ENCODE measurements around the gene HDHD3.
"Not testable (repeated sequence)": the region's sequence is repeated elsewhere in the genome, so short reads cannot be mapped to it uniquely, and the experiment has no call there.

Gene HDHD3

DNA sequence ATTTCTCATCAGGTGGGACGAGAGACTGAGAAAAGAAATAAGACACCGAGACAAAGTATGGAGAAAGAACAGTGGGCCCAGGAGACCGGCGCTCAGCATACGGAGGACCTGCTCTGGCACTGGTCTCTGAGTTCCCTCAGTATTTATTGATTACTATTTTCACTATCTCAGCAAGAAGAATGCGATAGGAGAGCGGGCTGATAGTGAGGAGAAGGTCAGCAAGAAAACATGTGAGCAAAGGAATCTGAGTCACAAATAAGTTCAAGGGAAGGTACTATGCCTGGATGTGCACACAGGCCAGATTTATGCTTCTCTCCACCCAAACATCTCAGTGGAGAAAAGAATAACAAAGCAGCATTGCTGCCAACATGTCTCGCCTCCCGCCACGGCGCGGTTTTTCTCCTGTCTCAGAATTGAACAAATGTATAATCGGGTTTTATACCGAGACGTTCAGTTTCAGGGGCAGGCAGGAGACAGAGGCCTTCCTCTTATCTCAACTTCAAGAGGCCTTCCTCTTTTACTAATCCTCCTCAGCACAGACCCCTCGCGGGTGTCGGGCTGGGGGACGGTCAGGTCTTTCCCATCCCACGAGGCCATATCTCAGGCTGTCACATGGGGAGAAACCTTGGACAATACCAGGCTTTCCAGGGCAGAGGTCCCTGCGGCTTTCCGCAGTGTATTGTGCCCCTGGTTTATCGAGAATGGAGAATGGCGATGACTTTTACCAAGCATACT, 2.5 kb upstream of the HDHD3 start:
- not testable (repeated sequence) for H3K4me3 Mint-ChIP-seq, H3K27me3 Mint-ChIP-seq, H3K27ac Mint-ChIP-seq, H3K9me3 Mint-ChIP-seq, DNase-seq
- Mint-ChIP-seq H3K4me1 (ENCODE audit: low read depth) (peaks cover 21% of the 10 kb centered on the region), H3K36me3 (ENCODE audit: low read depth) (peaks cover 17% of the 10 kb centered on the region)

DNA sequence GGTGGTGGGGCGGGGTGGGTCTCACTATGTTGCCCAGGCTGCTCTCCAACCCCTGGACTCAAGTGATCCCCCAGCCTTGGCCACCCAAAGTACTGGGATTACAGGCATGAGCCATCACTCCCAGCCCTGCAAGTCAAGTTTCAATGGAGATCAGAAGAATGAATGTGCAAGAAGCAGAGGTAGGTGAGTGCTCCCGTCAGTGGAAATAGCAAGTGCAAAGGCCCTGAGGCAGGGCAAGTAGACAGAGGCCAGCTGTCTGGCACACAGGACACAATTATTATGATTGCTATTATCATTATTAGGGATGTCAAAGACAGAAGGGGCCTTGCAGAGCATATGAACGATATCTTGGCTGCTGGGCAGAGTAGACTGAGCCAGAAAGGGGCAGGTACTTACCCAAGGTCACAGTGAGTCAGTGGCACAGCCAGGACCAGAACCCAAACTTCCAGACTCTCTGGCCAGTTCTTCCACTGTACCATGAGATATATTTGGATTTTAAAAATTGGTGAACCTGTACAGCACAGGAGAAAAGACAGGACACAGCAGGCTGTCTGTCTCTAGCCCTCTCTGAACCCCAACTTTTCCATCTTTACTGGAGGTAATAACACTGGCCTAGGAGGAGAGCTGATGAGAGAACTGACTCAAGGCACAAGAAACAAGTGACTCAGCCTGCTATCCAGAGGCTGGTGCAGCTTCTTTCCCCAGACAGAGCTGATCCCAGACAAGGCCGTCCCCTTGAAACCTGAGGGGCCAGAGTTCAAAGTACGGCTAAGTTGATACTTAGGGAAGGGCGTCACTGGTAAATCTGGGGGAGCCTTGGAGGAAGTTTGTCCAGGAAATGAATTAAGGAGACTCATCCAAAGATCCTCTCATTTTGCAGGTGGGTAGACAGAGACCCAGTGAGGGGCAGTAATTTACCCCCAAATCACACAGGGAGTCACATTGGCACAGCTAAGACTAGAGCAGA, 1.4 kb downstream of the HDHD3 start:
- Mint-ChIP-seq H3K4me3 (peak overlapping the region; percentile 84), H3K36me3 (ENCODE audit: low read depth) (peaks cover 30% of the 10 kb centered on the region), H3K4me1 (ENCODE audit: low read depth) (peaks cover 17% of the 10 kb centered on the region), H3K27me3 (no peaks in the 10 kb centered on the region), H3K9me3 (no peaks in the 10 kb centered on the region), H3K27ac (peak overlapping the region; percentile 89)
- no peak for DNase-seq

DNA sequence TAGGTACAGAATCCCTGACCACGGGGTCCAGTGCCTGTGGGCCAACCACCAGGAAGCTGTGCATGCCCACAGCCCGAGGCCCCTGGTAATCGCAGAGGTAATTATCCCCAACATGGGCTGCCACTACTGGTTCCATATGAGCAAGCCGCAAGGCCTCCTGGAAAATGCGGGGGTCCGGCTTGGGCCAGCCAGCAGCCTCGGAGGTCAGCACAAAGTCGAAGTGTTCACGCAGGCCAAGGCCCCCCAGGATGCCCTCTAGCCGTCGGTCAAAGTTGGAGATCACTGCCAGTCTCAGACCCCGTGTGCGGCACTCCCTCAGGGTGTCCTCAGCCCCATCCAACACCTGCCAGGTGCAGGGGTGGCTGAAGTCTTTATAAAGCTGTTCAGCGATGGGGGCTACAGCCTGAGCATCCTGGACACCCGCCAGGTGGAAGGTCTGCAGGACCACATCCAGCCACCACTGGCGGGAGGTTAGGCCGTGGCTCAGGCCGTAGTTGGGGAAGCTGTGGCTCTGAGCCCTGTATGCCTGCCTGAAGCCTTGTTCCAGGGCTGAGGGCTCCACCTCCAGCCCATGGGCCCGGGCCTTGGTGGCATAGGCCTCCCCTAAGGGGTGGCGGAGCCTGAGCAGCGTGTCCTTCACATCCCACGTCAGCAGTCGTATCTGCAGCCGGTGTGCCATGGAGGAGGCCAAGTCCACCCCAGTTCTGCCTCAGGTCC, 3.0 kb downstream of the HDHD3 start:
- H3K27me3 Mint-ChIP-seq: no peaks in the 10 kb centered on the region
- H3K4me3 Mint-ChIP-seq: no peak overlapping the region
- no peaks in the 10 kb centered on the region for H3K9me3 Mint-ChIP-seq
- peaks cover 17% of the 10 kb centered on the region for H3K4me1 Mint-ChIP-seq (ENCODE audit: low read depth)
- peaks cover 30% of the 10 kb centered on the region for H3K36me3 Mint-ChIP-seq (ENCODE audit: low read depth)
- H3K27ac Mint-ChIP-seq: no peak overlapping the region
- DNase-seq: no peak

DNA sequence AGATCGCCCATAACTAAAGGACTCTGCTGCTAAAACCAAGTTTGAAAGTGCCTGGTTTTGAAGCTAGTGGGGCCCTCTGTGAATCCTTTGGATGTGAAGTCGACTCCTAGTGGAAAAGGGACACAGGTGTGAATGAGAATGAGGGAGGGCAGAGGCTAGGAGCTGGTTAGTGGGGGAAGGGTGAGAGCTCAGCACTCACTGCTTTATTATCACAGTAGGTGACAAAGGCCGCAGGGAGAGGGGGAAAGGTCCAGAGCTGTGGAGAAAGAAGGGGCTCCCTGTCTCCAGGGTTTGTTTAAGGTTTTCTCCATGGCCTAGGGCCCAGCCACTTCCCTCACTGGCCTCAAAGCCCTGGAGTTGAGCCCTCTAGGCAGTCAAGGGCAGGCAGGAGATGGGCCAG, 3.5 kb downstream of the HDHD3 start:
- H3K27ac Mint-ChIP-seq: no peak overlapping the region
- no peak for DNase-seq
- H3K27me3 Mint-ChIP-seq: no peaks in the 10 kb centered on the region
- no peak overlapping the region for H3K4me3 Mint-ChIP-seq
- peaks cover 30% of the 10 kb centered on the region for H3K36me3 Mint-ChIP-seq (ENCODE audit: low read depth)
- H3K9me3 Mint-ChIP-seq: no peaks in the 10 kb centered on the region
- peaks cover 17% of the 10 kb centered on the region for H3K4me1 Mint-ChIP-seq (ENCODE audit: low read depth)

DNA sequence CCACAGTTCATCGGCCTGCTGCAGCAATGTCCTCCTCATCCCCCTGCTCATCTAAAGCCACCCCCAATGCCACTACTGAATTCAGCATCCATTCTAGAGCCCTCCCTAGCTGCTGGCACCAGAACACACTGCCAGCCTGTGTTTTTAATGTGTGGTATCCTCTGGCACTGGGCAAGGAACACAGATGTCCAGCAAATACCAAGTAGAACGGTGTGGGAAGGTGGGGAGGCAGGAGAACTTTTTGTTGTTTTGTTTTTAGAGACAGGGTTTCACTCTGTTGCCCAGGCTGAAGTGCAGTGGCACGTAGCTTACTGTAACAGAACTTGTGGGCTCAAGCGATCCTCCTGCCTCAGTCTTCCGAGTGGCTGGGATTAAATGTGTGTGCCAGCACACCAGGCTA, 4.7 kb downstream of the HDHD3 start:
- no peak for DNase-seq
- Mint-ChIP-seq H3K4me1 (ENCODE audit: low read depth) (peaks cover 15% of the 10 kb centered on the region), H3K4me3 (no peak overlapping the region), H3K27ac (no peak overlapping the region), H3K9me3 (no peaks in the 10 kb centered on the region), H3K36me3 (ENCODE audit: low read depth) (peaks cover 30% of the 10 kb centered on the region), H3K27me3 (no peaks in the 10 kb centered on the region)

DNA sequence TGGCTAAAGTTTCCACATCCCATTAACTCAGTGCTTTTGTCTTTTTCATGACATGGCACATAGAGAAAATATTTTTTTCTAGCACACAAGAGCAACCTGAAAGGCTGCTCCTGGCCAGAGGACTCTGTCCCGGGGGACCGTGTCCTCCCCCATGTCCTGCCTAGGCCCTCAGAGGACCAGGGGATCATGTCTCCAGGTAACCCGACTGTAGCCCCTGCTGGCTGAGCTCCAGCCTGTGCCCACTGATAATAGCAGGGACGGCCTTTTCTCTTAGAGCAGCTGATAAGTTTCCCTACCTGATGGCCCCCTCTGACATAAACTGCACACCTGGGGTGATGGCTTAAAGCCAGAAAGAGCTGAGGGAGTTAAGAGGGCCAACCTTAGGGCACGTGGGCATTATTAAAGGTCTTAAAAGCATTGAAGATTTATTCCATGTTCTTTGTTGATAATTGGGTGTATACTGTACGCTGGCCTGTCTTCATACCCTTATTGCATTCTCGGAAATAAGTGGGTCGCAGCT, 5.9 kb downstream of the HDHD3 start:
- Mint-ChIP-seq H3K36me3 (ENCODE audit: low read depth) (peaks cover 29% of the 10 kb centered on the region), H3K27ac (no peak overlapping the region), H3K9me3 (no peaks in the 10 kb centered on the region), H3K27me3 (no peaks in the 10 kb centered on the region), H3K4me1 (ENCODE audit: low read depth) (peaks cover 13% of the 10 kb centered on the region), H3K4me3 (no peak overlapping the region)
- no peak for DNase-seq

DNA sequence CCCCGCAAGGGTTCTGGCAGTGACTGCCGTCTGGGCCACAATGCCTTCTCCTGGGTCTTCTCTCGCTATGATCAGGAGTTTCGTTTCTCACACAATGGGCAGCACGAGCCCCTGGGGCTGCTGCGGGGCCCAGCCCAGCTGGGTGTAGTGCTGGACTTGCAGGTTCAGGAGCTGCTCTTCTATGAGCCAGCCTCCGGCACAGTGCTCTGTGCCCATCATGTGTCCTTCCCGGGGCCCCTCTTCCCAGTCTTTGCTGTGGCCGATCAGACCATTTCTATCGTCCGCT, 7.0 kb downstream of the HDHD3 start:
- H3K27me3 Mint-ChIP-seq: no peaks in the 10 kb centered on the region
- no peak overlapping the region for H3K27ac Mint-ChIP-seq
- no peak overlapping the region for H3K4me3 Mint-ChIP-seq
- peaks cover 18% of the 10 kb centered on the region for H3K36me3 Mint-ChIP-seq (ENCODE audit: low read depth)
- no peak for DNase-seq
- peaks cover 2% of the 10 kb centered on the region for H3K4me1 Mint-ChIP-seq (ENCODE audit: low read depth)
- no peaks in the 10 kb centered on the region for H3K9me3 Mint-ChIP-seq

DNA sequence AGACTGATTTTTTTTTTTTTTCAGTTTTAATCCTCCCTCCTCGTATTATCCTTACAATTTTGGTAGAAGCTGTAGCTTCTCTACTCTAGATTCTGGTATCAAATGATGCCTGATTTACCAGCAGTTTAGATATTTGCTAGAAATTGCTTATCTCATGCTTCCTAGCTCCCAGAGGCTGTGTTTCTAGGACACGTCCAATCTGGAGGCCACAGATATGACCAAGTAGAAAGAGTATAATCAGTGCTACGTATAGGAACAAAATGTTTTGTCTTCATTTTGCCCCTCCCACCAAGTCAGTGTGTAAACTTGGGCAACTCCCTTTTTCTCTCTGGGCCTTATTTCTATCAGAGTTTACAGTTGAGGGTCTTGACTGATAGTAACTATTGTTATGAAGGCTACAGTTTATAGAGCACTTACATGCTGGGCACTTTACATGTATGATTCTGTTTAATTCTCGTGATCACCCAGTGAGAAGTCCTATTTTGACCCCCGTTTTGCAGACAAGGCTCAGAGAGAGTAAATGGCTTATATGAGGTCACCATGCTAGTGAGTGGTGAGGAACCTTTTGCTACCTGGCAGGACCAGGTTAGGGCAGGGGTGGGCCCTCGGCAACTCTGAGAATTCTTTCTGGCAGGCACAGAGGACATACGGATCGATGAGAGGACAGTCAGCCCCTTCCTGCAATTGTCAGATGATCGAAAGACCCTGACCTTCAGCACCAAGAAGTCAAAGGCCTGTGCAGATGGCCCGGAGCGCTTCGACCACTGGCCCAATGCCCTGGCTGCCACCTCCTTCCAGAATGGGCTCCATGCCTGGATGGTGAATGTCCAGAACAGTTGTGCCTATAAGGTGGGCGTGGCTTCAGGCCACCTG, 7.6 kb downstream of the HDHD3 start:
- H3K36me3 Mint-ChIP-seq (ENCODE audit: low read depth): peaks cover 13% of the 10 kb centered on the region
- H3K27me3 Mint-ChIP-seq: no peaks in the 10 kb centered on the region
- no peaks in the 10 kb centered on the region for H3K9me3 Mint-ChIP-seq
- H3K4me1 Mint-ChIP-seq (ENCODE audit: low read depth): peaks cover under 1% of the 10 kb centered on the region
- no peak overlapping the region for H3K27ac Mint-ChIP-seq
- no peak for DNase-seq
- H3K4me3 Mint-ChIP-seq: no peak overlapping the region

DNA sequence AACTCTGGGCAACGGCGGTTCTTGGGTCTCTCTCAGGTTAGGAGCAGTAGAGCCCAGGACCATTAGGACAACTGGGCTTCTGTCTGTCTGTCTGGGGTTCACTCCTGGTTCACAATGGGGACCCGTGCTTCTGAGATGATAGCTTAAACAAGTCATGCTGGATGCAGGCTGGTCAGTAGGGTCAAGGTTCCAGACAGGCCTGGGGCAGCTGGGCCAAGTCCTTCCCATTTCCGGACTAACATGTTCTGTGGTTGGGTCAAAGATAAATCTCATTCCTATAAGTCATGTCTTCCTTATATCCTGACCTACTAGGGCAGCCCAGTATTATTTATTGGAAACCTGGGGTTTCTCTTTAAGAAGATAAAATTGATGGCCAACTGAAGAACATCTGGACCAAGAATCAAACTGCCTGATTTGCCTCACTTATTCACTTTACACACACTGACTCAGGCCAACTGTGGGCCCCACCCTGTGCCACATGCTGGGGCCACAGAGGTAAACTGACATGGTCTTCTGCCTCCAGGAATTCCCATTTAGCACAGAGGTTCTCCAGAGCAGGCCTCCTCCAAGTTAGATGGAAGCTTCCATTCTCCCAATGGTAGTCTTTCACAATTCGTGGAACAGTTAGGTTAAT, 8.3 kb downstream of the HDHD3 start:
- Mint-ChIP-seq H3K27ac (no peak overlapping the region), H3K9me3 (no peaks in the 10 kb centered on the region), H3K4me3 (no peak overlapping the region), H3K4me1 (ENCODE audit: low read depth) (peaks cover 3% of the 10 kb centered on the region), H3K27me3 (no peaks in the 10 kb centered on the region), H3K36me3 (ENCODE audit: low read depth) (peaks cover 6% of the 10 kb centered on the region)
- DNase-seq: no peak

DNA sequence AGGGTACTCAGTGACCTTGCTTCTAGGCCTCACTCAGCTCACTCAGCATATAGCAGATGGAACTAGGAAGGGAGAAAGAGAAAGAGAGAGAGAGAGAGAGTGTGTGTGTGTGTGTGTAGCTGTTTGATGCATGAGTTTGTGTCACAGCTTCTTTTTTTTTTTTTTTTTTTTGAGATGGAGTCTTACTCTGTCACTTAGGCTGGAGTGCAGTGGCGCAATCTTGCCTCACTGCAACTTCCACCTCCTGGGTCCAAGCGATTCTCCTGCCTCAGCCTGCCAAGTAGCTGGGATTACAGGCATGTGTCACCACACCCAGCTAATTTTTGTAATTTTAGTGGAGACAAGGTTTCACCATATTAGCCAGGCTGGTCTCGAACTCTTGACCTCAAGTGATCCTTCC, 11.1 kb downstream of the HDHD3 start:
- H3K27ac Mint-ChIP-seq, H3K27me3 Mint-ChIP-seq, DNase-seq: not testable (repeated sequence)

DNA sequence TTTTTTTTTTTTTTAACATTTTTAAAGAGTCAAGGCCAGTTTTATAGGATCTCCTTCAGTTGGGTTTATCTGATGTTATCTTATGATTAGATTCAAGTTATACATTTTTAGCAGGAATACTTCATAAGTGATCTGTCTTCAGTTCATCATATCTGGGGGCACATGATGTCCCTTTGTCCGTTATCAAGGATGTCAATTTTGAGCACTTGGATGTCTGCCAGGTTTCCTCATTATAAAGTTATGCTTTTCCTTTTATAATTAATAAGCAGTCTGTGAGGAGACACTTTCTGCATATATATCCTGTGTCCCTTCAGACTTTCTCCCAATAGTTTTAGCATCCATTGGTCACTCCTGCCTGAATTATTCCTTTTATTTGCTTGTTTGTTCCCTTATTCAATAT, 11.8 kb downstream of the HDHD3 start:
- H3K4me3 Mint-ChIP-seq: no peak overlapping the region
- peaks cover 14% of the 10 kb centered on the region for H3K4me1 Mint-ChIP-seq (ENCODE audit: low read depth)
- no peaks in the 10 kb centered on the region for H3K27me3 Mint-ChIP-seq
- H3K27ac Mint-ChIP-seq: no peak overlapping the region
- DNase-seq: no peak
- H3K9me3 Mint-ChIP-seq: no peaks in the 10 kb centered on the region
- no peaks in the 10 kb centered on the region for H3K36me3 Mint-ChIP-seq (ENCODE audit: low read depth)

More for the DNA sequence above, 11.1 kb downstream of the HDHD3 start:
- H3K9me3 Mint-ChIP-seq; H3K36me3 Mint-ChIP-seq (ENCODE audit: low read depth); H3K4me3 Mint-ChIP-seq: not testable (repeated sequence)
- peaks cover 14% of the 10 kb centered on the region for H3K4me1 Mint-ChIP-seq (ENCODE audit: low read depth)

DNA sequence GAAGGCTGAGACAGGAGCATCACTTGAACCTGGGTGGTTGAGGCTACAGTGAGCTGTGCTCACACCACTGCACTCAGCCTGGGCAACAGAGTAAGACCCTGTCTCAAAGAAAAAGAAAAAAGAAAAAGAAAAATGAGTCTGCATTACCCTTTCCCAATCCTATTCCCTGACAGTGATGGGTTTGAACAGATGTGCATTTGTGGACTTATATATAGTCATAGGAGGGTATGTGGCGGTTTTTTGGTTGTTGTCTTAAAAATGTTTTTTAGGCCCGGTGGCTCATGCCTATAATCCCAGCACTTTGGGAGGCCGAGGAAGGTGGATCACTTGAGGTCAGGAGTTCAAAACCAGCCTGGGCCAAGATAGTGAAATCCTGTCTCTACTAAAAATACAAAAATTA, 13.4 kb downstream of the HDHD3 start:
- Mint-ChIP-seq H3K36me3 (ENCODE audit: low read depth) (no peaks in the 10 kb centered on the region), H3K27ac (no peak overlapping the region), H3K9me3 (no peaks in the 10 kb centered on the region), H3K4me3 (no peak overlapping the region), H3K4me1 (ENCODE audit: low read depth) (peaks cover 14% of the 10 kb centered on the region), H3K27me3 (no peaks in the 10 kb centered on the region)
- no peak for DNase-seq

DNA sequence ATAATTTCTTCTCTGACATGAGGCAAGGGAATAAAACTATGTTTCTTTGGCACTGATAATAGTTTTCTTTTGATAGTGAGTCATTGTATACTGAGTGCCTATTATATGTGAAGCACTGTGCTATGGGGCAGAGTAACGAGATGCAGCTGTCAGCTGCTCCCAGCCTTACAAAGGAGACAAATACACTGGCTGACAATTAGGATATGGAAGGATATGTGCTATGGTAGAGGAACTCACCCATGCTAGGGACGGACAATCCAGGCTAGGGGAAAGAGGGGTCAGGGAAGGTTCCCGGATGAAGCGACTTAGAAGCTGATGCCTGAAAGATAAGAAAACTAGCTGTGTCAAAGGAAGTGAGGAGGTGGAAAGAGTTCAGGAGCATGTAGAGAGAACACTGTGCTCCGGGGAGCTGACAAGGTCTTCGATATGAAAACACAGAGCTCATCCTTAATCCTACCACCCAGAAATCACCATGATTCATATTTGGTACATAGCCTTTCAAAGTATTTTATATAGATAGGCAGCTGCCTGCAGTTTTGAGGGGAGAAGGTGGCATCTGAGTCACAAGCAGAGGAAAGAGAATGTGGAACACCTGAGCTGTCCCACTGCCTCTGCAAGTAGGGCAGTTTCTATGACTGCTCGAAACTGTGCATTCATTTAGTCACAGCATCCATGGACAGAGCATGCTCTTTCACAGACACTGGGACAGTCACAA, 15.3 kb downstream of the HDHD3 start:
- Mint-ChIP-seq H3K36me3 (ENCODE audit: low read depth) (no peaks in the 10 kb centered on the region), H3K9me3 (no peaks in the 10 kb centered on the region), H3K27ac (peak overlapping the region; percentile 71), H3K4me3 (no peak overlapping the region), H3K27me3 (peaks cover 4% of the 10 kb centered on the region), H3K4me1 (ENCODE audit: low read depth) (peaks cover 14% of the 10 kb centered on the region)
- DNase-seq: no peak
